ENCODE measurements around the gene CYB5A. TPM values are rescaled to one million over a fixed set of nuclear protein-coding genes. Genes with fewer than 3 reads are reported as not detected.

Gene CYB5A
- total RNA-seq, 4 donors from 2014 or later = 232 to 490 (median 267) TPM

- H3K4me3 ChIP-seq = no peak overlapping the region
- no peaks in the 10 kb centered on the region for H3K27me3 ChIP-seq
- 69 to 74% methylated on average over 8 of the region's 8 CpGs for WGBS, 2 donors
- TF ChIP-seq EP300 (IDR thresholded peaks at IDR 0.05) (no peak), POLR2A (IDR thresholded peaks at IDR 0.05) (no peak), CTCF (IDR thresholded peaks at IDR 0.05) (no peak)
- DNase-seq (ENCODE audit: low spot score in 2 of 2) = no peak
- peaks cover 0 to 67% (median 0%) of the 10 kb centered on the region in 3 donors for H3K36me3 ChIP-seq
- no peak overlapping the region for H3K27ac ChIP-seq
- peaks cover 0 to 18% (median 0%) of the 10 kb centered on the region in 4 donors for H3K4me1 ChIP-seq
- H3K9me3 ChIP-seq = no peaks in the 10 kb centered on the region
These were observed 26.1 kb downstream of the CYB5A start for GRCh38 chr18:74265546-74266098.

GRCh38 chr18:74264303-74265020 lies 27.3 kb downstream of the CYB5A start:
- no peak for DNase-seq (ENCODE audit: low spot score in 2 of 2)
- no peaks in the 10 kb centered on the region for H3K9me3 ChIP-seq
- TF ChIP-seq EP300 (IDR thresholded peaks at IDR 0.05) = no peak
- TF ChIP-seq POLR2A (IDR thresholded peaks at IDR 0.05) = no peak
- TF ChIP-seq CTCF (IDR thresholded peaks at IDR 0.05) = no peak
- WGBS, 2 donors = 72 to 74% methylated on average over 10 of the region's 10 CpGs
- peaks cover 0 to 10% (median 0%) of the 10 kb centered on the region in 4 donors for H3K4me1 ChIP-seq
- H3K27me3 ChIP-seq = no peaks in the 10 kb centered on the region
- H3K27ac ChIP-seq = no peak overlapping the region
- H3K36me3 ChIP-seq = peaks cover 0 to 79% (median 0%) of the 10 kb centered on the region in 3 donors
- H3K4me3 ChIP-seq = no peak overlapping the region

GRCh38 chr18:74261053-74261713 lies 30.6 kb downstream of the CYB5A start:
- Histone ChIP-seq H3K36me3 (peaks cover 0 to 71% (median 6%) of the 10 kb centered on the region in 3 donors), H3K9me3 (no peaks in the 10 kb centered on the region), H3K27ac (no peak overlapping the region), H3K4me3 (no peak overlapping the region), H3K4me1 (peaks cover 0 to 4% (median 0%) of the 10 kb centered on the region in 4 donors), H3K27me3 (no peaks in the 10 kb centered on the region)
- TF ChIP-seq CTCF (IDR thresholded peaks at IDR 0.05) (no peak), EP300 (IDR thresholded peaks at IDR 0.05) (no peak), POLR2A (IDR thresholded peaks at IDR 0.05) (no peak)
- 89 to 90% methylated on average over 6 of the region's 6 CpGs for WGBS, 2 donors
- no peak for DNase-seq (ENCODE audit: low spot score in 2 of 2)

GRCh38 chr18:74259347-74259746 lies 32.4 kb downstream of the CYB5A start:
- Histone ChIP-seq H3K27me3 (no peaks in the 10 kb centered on the region), H3K27ac (no peak overlapping the region), H3K9me3 (no peaks in the 10 kb centered on the region), H3K4me1 (peaks cover 0 to 19% (median 0%) of the 10 kb centered on the region in 4 donors), H3K4me3 (no peak overlapping the region), H3K36me3 (peaks cover 0 to 53% (median 6%) of the 10 kb centered on the region in 3 donors)
- 89 to 91% methylated on average over 4 of the region's 4 CpGs for WGBS, 2 donors
- TF ChIP-seq CTCF (IDR thresholded peaks at IDR 0.05) (no peak), EP300 (IDR thresholded peaks at IDR 0.05) (no peak), POLR2A (IDR thresholded peaks at IDR 0.05) (no peak)
- no peak for DNase-seq (ENCODE audit: low spot score in 2 of 2)

GRCh38 chr18:74257083-74257482 lies 34.7 kb downstream of the CYB5A start:
- no peaks in the 10 kb centered on the region for H3K9me3 ChIP-seq
- peaks cover 0 to 48% (median 6%) of the 10 kb centered on the region in 3 donors for H3K36me3 ChIP-seq
- TF ChIP-seq POLR2A (IDR thresholded peaks at IDR 0.05) (no peak), EP300 (IDR thresholded peaks at IDR 0.05) (no peak), CTCF (IDR thresholded peaks at IDR 0.05) (no peak)
- DNase-seq (ENCODE audit: low spot score in 2 of 2) = no peak
- no peak overlapping the region for H3K4me3 ChIP-seq
- WGBS, 2 donors = 62 to 76% methylated on average over 7 of the region's 7 CpGs
- peaks cover 0 to 24% (median under 1%) of the 10 kb centered on the region in 4 donors for H3K4me1 ChIP-seq
- no peaks in the 10 kb centered on the region for H3K27me3 ChIP-seq
- H3K27ac ChIP-seq = no peak overlapping the region
